ENCODE measurements around the gene CHST12. TPM values are rescaled to one million over a fixed set of nuclear protein-coding genes. Genes with fewer than 3 reads are reported as not detected.

CHST12 gene
- total RNA-seq, 2 experiments from 2014 or later = 3.9 to 43.4 TPM

GRCh38 chr7:2460188-2460587 is 56.8 kb downstream of the CHST12 start:
- BruUV-seq (replicated peaks) = no TSS peak
- POLR2A ChIA-PET = no interaction called here
- TF ChIP-seq CTCF (conservative IDR thresholded peaks at IDR 0.05; ENCODE audit: low read length) (no peak), EZH2phosphoT487 (IDR thresholded peaks at IDR 0.05; ENCODE audit: borderline replicate concordance, low read depth, low read length) (no peak)
- Histone ChIP-seq H3K36me3 (ENCODE audit: insufficient read depth, low read length) (no peaks in the 10 kb centered on the region), H3K9me2 (ENCODE audit: insufficient read depth, low read length) (no peaks in the 10 kb centered on the region), H3K9me3 (ENCODE audit: low read length) (no peaks in the 10 kb centered on the region), H3K27ac (ENCODE audit: low read depth, low read length, poor library complexity, severe bottlenecking) (no peak overlapping the region), H3K4me1 (ENCODE audit: insufficient read depth, low read length, poor library complexity, severe bottlenecking) (no peaks in the 10 kb centered on the region), H3K79me2 (ENCODE audit: insufficient read depth, low read depth, low read length) (no peaks in the 10 kb centered on the region), H4K20me1 (ENCODE audit: insufficient read depth, low read length) (no peaks in the 10 kb centered on the region), H2AFZ (ENCODE audit: low read length) (no peak overlapping the region), H3K4me2 (ENCODE audit: low read length) (no peak overlapping the region), H3K4me3 (ENCODE audit: low read depth, low read length, poor library complexity, severe bottlenecking) (no peak overlapping the region)
- DNase-seq (ENCODE audit: low spot score) = no peak
- intact Hi-C loops (cut with micrococcal nuclease; ENCODE audit: unreplicated experiment) = no loop called here
- CTCF ChIA-PET (ENCODE audit: unreplicated experiment) = no interaction called here

- H3K79me2 ChIP-seq (ENCODE audit: insufficient read depth, low read depth, low read length) = no peaks in the 10 kb centered on the region
- H3K4me1 ChIP-seq (ENCODE audit: insufficient read depth, low read length, poor library complexity, severe bottlenecking) = no peaks in the 10 kb centered on the region
- no peaks in the 10 kb centered on the region for H3K9me3 ChIP-seq (ENCODE audit: low read length)
- no peaks in the 10 kb centered on the region for H4K20me1 ChIP-seq (ENCODE audit: insufficient read depth, low read length)
- H3K9me2 ChIP-seq (ENCODE audit: insufficient read depth, low read length) = no peaks in the 10 kb centered on the region
- no peak overlapping the region for H2AFZ ChIP-seq (ENCODE audit: low read length)
- H3K4me3 ChIP-seq (ENCODE audit: low read depth, low read length, poor library complexity, severe bottlenecking) = no peak overlapping the region
- ChIA-PET CTCF (ENCODE audit: unreplicated experiment) (no interaction called here), POLR2A (no interaction called here)
- no peaks in the 10 kb centered on the region for H3K36me3 ChIP-seq (ENCODE audit: insufficient read depth, low read length)
- no peak overlapping the region for H3K4me2 ChIP-seq (ENCODE audit: low read length)
- BruUV-seq (replicated peaks) = no TSS peak
- intact Hi-C loops (cut with micrococcal nuclease; ENCODE audit: unreplicated experiment) = no loop called here
- no peak for TF ChIP-seq EZH2phosphoT487 (IDR thresholded peaks at IDR 0.05; ENCODE audit: borderline replicate concordance, low read depth, low read length)
- TF ChIP-seq CTCF (conservative IDR thresholded peaks at IDR 0.05; ENCODE audit: low read length) = no peak
- DNase-seq (ENCODE audit: low spot score) = no peak
- no peak overlapping the region for H3K27ac ChIP-seq (ENCODE audit: low read depth, low read length, poor library complexity, severe bottlenecking)
These were observed 57.2 kb downstream of the CHST12 start for GRCh38 chr7:2460641-2461040.

- Histone ChIP-seq H3K4me2 (ENCODE audit: low read length) (no peak overlapping the region), H3K27ac (ENCODE audit: low read depth, low read length, poor library complexity, severe bottlenecking) (no peak overlapping the region), H3K36me3 (ENCODE audit: insufficient read depth, low read length) (no peaks in the 10 kb centered on the region), H4K20me1 (ENCODE audit: insufficient read depth, low read length) (no peaks in the 10 kb centered on the region), H3K79me2 (ENCODE audit: insufficient read depth, low read depth, low read length) (no peaks in the 10 kb centered on the region), H3K9me3 (ENCODE audit: low read length) (no peaks in the 10 kb centered on the region), H2AFZ (ENCODE audit: low read length) (no peak overlapping the region), H3K4me3 (ENCODE audit: low read depth, low read length, poor library complexity, severe bottlenecking) (no peak overlapping the region), H3K9me2 (ENCODE audit: insufficient read depth, low read length) (no peaks in the 10 kb centered on the region), H3K4me1 (ENCODE audit: insufficient read depth, low read length, poor library complexity, severe bottlenecking) (no peaks in the 10 kb centered on the region)
- CTCF ChIA-PET (ENCODE audit: unreplicated experiment) = no interaction called here
- DNase-seq (ENCODE audit: low spot score) = no peak
- intact Hi-C loops (cut with micrococcal nuclease; ENCODE audit: unreplicated experiment) = no loop called here
- TF ChIP-seq EZH2phosphoT487 (IDR thresholded peaks at IDR 0.05; ENCODE audit: borderline replicate concordance, low read depth, low read length) = no peak
- POLR2A ChIA-PET = no interaction called here
- BruUV-seq (replicated peaks) = no TSS peak
These were observed 58.0 kb downstream of the CHST12 start for GRCh38 chr7:2461268-2462026.
